Tongue (tissue), 2 donors: ENCODE data around the gene ANGPTL4. TPM values are rescaled to one million over a fixed set of nuclear protein-coding genes. Genes with fewer than 3 reads are reported as not detected.
"Not testable (repeated sequence)": the region's sequence is repeated elsewhere in the genome, so short reads cannot be mapped to it uniquely, and the experiment has no call there.

Source experiments
- DNase-seq: peaks from one replicate; pipeline ENCODE4 v3.0.0-alpha.2; 2015
- total RNA-seq: library from RNA; depleted of rRNA; stranded (reverse); fragments of >200 nt; gene quantifications from one replicate; pipeline ENCODE4 v1.2.3, GENCODE V29; 2014

ANGPTL4 gene
- total RNA-seq, 1 donor from 2014 or later: not detected

DNA sequence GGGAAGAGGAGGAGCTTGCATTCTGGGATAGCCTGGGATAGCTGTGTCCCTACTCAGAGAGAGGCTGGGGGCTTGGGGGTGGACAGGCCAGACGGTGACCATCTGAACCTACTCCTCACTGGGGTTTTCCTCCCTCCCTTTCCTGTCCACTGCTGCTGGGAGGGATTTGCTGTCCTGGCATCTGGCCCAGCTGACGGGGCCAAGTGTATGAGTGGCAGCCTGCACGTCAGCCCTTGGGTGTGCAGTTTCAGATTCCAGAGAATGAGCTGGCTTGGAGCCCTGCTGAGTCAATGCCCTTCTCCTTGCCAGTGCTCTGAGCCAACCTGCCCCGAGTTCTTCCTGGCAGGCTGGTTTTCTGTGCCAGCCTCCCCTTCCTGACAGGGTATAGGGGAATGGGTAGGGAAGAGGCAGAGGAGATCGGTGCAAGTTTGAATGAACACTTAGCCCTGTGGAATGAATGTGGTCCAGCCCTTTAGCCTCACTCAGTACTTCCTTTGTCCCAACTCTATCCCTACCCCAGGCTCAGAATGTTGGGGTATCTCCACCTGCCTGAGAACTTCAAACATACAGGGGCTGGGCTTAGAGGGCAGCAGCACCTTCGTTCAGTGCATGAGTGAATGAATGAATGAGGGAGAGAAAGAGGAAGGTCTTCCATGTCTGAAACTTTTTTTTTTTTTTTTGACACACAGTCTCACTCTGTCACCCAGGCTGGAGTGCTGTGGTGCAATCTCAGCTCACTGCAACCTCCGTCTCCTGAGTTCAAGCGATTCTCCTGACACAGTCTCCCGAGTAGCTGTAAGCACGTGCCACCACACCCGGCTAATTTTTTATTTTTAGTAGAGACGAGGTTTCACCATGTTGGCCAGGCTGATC, 1.8 kb upstream of the ANGPTL4 start:
- peak; percentile 97 for DNase-seq

DNA sequence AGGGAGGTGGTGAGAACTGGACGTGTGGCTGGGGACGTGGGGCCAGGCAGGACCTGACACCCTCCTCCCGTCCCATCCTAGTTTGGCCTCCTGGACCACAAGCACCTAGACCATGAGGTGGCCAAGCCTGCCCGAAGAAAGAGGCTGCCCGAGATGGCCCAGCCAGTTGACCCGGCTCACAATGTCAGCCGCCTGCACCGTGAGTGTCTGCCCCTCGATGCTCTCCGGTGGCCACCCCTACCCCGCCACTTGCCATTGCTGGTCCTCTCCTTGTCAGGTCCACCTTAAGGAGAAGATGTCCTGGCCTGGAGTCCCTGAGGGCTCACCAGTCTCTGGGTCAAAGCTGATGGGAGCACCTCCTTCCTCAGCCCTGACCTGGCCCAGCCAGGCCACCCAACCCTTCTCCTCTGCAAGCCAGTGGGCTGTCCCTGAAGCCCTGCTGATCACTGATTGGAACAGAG, 2.2 kb downstream of the ANGPTL4 start:
- no peak for DNase-seq

DNA sequence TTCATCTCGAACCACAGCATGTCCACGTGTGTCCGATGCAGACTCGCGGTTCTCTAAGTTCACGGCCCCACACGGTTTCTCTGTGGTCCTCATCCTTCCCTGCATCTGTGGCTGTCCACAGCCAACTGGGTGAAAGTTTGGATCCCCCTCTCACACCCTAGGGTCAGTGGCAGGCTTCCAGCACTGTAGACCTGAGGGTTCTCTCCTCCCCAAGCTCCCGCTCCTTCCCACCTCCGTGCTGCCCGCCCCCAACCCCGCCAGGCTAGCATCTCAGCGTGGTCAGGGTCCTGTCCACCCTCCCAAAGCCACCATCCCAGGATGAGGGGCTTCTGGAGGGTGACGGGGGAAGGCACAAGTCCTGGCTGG, 3.0 kb downstream of the ANGPTL4 start:
- DNase-seq: peak; percentile 61

DNA sequence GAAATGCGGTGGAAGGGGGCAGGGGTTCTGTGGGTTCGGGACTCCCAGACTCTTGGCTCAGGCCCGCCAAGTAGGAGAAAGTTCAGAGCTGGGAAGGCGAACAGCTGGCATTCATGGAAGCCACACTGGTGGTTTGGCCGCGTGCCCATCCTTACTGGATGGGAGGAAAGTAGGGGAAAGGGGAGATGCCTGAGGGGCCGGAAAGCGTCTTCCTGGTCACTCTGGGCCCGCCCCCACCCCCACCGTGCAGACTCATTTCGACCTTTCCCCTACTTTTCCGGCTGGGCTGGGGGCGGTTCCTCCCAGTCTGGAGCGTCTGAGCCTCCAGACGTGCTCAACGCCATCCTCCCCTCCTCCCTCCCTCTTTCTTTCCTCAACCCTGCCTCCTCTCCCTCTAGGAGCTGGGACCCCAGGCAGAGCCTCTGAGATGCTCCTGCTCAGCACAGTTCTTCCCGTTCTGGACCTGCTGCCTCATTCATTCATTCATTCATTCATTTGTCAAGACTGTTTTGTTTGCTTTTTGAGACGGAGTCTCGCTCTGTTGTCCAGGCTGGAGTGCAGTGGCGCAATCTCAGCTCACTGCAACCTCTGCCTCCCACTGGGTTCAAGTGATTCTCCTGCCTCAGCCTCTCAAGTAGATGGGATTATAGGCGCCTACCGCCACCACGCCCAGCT, 3.5 kb downstream of the ANGPTL4 start:
- peak; percentile 97 for DNase-seq

DNA sequence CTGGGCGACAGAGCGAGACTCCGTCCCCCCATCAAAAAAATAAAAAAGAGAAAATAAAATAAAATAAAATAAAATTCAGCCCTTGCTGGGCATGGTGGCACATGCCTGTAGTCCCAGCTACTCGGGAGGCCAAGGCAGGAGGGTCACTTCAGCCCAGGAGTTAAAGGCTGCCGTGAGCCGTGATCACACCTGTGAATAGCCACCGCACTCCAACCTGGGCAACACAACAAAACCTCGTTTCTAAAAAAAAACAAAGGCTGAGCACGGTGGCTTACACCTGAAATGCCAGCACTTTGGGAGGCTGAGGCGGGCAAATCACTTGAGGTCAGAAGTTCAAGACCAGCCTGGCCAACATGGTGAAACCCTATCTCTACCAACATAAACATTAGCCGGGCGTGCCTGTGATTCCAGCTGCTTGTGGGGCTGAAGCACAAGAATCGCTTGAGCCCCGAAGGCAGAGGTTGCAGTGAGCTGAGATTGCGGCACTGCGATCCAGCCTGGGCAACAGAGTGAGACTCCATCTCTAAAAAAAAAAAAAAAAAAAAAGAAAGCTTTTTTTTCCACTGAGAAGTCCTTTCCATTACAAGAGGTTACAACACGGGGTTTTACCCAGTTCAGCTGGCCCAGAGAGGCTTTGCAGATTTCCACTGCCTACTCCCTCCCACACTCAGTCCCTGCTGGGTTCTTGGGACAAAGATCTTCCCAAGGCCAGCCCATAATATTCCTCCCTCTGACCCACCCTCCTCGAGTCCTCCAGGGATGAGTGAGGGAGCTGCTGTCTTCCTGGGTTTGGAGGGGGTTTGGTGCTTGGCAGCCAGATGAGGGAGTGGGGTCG, 6.4 kb downstream of the ANGPTL4 start:
- peak; percentile 56 for DNase-seq

DNA sequence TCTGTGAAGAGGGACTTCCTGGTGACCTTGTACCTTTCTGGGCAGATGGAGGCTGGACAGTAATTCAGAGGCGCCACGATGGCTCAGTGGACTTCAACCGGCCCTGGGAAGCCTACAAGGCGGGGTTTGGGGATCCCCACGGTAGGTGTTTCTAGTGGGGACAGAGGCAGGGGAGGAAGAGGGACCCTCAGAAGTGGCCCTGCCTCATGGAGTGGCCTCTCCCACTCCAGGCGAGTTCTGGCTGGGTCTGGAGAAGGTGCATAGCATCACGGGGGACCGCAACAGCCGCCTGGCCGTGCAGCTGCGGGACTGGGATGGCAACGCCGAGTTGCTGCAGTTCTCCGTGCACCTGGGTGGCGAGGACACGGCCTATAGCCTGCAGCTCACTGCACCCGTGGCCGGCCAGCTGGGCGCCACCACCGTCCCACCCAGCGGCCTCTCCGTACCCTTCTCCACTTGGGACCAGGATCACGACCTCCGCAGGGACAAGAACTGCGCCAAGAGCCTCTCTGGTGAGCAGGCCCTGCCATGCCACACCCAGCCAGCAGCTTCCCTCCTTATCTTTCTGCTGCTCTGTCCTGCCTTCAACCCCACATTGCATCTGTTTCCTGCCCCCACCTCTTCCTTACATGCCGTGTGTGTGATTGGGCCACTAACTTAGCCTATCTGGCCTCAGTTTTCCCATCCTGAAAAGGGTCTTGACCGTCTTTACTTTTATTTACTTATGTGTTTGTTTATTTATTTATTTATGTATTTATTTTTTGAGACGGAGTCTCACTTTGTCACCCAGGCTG, 7.3 kb downstream of the ANGPTL4 start:
- no peak for DNase-seq

DNA sequence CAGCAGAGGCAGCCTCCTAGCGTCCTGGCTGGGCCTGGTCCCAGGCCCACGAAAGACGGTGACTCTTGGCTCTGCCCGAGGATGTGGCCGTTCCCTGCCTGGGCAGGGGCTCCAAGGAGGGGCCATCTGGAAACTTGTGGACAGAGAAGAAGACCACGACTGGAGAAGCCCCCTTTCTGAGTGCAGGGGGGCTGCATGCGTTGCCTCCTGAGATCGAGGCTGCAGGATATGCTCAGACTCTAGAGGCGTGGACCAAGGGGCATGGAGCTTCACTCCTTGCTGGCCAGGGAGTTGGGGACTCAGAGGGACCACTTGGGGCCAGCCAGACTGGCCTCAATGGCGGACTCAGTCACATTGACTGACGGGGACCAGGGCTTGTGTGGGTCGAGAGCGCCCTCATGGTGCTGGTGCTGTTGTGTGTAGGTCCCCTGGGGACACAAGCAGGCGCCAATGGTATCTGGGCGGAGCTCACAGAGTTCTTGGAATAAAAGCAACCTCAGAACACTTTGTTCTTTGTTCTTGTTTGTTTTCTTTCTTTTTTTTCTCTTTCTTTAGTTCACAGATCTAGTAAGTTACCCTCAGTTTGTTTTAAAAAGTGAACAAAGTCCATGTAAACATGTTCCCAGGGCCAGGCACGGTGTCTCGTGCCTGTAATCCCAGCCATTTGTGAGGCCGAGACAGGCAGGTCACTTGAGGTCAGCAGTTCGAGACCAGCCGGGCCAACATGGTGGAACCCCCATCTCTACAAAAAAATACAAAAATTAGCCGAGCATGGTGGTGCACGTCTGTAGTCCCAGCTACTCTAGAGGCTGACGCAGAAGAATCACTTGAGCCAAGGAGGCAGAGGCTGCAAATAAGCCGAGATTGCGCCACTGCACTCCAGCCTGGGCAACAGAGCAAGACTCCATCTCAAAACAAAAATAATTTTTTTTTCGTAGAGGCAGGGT, 10.2 kb downstream of the ANGPTL4 start:
- DNase-seq: no peak

DNA sequence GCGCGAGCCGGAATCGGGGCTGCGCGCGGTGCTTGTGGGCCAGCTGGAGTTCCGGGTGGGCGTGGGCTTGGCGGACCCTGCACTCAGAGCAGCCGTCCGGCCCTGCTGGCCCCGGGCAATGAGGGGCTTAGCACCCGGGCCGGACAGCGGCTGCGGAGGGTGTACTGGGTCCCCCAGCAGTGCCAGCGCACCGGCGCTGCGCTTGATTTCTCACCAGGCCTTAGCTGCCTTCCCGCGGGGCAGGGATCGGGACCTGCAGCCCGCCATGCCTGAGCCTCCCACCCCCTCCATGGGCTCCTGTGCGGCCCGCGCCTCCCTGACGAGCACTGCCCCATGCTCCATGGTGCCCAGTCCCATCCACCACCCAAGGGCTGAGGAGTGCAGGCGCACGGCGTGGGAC, 11.8 kb downstream of the ANGPTL4 start:
- not testable (repeated sequence) for DNase-seq

DNA sequence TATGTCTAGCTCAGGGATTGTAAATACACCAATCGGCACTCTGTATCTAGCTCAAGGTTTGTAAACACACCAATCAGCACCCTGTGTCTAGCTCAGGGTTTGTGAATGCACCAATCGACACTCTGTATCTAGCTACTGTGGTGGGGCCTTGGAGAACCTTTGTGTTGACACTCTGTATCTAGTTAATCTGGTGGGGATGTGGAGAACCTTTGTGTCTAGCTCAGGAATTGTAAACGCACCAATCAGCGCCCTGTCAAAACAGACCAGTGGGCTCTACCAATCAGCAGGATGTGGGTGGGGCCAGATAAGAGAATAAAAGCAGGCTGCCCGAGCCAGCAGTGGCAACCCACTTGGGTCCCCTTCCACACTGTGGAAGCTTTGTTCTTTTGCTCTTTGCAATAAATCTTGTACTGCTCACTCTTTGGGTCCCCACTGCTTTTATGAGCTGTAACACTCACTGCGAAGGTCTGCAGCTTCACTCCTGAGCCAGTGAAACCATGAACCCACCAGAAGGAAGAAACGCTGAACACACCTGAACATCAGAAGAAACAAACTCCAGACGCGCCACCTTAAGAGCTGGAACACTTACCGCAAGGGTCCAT, 12.5 kb downstream of the ANGPTL4 start:
- DNase-seq: not testable (repeated sequence)

DNA sequence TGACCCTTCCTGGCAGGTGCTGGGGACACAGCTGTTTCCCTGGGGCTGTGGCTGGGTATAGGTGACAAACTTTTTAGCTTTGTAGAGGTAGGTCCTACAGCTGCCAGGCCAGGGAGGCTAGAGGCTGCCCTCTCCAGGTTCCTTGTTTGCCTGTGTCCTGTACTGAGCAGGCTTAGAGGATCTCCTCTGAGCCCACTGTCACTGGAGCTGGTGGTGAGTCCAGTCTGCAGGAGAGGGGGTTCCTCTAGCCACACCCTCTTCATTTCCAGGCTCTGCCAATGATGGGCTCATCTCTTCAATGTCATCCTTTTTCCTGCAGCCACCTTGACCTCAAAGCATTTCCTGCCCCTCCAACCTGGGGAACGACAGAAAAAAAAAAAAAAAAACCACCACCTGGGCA, 13.6 kb downstream of the ANGPTL4 start:
- no peak for DNase-seq

DNA sequence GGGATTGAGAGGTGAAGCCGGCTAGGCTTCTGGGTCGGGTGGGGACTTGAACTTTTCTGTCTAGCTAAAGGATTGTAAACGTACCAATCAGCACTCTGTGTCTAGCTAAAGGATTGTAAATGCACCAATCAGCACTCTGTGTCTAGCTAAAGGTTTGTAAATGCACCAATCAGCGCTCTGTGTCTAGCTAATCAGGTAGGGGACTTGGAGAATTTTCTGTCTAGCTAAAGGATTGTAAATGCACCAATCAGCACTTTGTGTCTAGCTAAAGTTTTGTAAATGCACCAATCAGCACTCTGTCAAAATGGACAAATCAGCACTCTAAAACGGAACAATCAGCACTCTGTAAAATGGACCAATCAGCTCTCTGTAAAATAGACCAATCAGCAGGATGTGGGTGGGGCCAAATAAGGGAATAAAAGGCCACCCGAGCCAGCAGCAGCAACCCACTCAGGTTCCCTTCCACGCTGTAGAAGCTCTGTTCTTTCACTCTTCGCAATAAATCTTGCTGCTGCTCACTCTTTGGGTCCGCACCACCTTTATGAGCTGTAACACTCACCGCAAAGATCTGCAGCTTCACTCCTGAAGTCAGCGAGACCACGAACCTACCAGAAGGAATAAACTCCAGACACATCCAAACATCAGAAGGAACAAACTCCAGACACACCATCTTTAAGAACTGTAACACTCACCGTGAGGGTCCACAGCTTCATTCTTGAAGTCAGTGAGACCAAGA, 15.4 kb downstream of the ANGPTL4 start:
- DNase-seq: not testable (repeated sequence)

DNA sequence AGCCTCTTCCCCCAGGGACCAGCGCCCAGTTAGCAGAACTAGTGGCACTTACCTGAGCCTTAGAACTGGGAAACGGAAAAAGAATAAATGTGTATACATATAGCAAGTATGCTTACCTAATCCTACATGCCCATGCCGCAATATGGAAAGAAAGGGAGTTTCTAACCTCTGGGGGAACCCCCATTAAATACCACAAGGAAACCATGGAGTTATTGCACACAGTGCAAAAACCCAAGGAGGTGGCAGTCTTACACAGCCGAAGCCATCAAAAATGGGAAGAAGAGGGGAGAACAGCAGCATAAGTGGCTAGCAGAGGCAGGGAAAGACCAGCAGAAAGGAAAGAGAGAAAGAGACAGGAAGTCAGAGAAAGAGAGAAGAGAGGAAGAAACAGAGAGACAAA, 20.6 kb downstream of the ANGPTL4 start:
- DNase-seq: not testable (repeated sequence)

DNA sequence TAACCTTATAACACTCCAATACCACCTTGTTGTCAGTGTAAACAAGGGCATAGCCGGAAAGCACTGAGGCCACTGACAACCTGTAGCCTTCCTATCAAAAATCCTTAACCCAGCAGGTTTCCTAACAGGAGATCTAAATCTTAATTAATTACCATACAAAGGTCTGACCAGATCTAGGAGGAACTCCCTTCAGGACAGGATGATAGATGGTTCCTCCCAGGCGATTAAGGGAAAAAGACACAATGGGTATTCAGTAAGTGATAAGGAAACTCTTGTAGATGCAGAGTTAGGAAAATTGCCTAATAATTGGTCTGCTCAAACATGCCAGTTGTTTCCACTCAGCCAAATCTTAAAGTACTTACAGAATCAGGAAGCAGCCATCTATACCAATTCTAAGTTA, 21.1 kb downstream of the ANGPTL4 start:
- DNase-seq: not testable (repeated sequence)

DNA sequence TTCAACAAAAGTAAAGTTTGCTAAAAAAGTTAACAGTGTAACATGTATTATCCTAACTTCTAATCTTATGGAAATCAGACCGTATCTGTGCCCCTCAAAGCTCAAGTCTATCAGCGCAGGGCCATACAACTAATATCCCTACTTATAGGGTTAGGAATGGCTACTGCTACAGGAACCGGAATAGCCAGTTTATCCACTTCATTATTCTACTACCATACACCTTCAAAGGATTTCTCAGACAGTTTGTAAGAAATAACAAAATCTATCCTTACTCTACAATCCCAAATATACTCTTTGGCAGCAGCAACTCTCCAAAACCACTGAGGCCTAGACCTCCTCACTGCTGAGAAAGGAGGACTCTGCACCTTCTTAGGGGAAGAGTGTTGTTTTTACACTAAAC, 21.6 kb downstream of the ANGPTL4 start:
- not testable (repeated sequence) for DNase-seq

DNA sequence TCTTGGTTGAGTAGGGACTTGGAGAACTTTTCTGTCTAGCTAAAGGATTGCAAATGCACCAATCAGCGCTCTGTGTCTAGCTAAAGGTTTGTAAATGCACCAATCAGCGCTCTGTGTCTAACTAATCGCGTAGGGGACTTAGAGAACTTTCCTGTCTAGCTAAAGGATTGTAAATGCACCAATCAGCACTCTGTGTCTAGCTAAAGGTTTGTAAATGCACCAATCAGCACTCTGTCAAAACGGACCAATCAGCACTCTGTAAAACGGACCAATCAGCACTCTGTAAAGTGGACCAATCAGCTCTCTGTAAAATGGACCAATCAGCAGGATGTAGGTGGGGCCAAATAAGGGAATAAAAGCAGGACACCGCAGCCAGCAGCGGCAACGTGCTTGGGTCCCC, 22.5 kb downstream of the ANGPTL4 start:
- not testable (repeated sequence) for DNase-seq

DNA sequence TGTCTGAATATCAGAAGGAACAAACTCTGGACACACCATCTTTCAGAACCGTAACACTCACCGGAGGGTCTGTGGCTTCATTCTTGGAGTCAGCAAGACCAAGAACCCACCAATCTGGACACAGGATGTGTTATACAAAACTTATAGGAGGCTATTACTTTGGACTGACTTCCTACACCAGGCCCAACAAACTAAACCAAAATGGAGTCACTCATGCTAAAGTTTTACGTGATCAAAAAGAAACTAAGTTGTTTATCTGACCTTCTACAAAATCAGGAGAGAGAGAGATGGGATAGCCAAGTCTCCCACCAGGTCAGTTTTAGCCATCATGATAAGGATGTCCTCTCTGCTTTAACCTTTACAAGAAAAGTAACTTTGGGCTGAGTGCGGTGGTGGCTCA, 23.0 kb downstream of the ANGPTL4 start:
- DNase-seq: no peak

DNA sequence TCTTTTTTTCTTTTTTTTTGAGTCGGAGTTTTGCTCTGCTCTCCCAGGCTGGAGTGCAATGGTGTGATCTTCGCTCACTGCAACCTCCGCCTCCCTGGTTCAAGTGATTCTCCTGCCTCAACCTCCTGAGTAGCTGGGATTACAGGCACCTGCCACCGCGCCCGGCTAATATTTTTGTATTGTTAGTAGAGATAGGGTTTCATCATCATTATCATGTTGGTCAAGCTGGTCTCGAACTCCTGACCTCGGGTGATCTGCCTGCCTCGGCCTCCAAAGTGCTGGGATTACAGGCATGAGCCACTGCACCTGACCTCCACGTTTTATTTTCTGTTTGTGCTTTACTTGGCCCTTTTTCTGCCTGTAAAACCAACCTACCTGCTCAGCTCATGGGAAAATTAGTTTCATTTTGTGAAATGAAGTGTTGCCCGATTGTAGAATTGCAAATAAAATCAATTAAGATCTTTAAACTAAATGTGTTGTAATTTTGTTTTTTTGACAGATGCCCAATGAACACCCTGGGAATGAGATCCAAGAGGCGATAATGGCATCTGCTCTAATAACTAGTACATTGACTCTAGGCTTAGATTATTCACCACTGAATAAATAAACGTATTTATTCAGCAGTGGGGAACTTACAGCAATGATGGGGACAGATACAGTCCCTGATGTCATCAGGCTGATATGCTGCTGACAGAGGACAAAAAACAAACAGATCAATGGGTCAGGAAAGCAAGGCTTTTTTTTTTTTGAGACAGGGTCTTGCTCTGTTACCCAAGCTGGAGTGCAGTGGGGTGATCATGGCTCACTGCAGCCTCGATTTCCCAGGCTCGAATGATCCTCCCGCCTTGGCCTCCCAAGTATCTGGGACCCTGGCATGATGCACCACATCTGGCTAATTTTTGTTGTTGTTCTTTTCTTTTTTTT, 24.0 kb downstream of the ANGPTL4 start:
- no peak for DNase-seq

DNA sequence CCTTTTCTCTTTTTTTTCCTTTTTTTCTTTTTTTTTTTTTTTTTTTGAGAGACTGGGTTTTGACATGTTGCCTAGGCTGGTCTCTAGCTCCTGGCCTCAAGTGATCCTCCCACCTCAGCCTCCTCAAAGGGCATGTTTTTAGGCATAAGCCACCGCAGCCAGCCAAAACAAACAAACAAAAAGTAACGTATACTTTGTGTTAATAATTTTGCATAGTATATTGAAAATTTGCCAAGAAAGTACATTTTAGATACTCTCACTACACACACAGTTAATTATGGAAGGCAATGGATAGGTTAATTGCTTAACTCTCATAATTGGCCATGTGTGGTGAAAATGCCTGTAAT, 24.6 kb downstream of the ANGPTL4 start:
- DNase-seq: no peak
